OCI-LY3 (cell line): ENCODE measurements around the gene KCNMA1.

Experiments used
- EZH2phosphoT487 ChIP-seq: fragments of 200-600 bp; shearing (Covaris generic); IDR thresholded peaks from 2 replicates; pipeline ENCODE4 v1.6.1; 2018; ENCODE audit warnings: antibody characterized with exemption, mixed run types, low read depth
- TF ChIP-seq, protein P1 (sequence below): fragments of 200-600, 300-600 bp; sonication (generic); IDR thresholded peaks from 2 replicates; pipeline ENCODE4 v1.5.1; 2014; ENCODE audit warnings: antibody characterized with exemption, low read length, low read depth

DNA sequence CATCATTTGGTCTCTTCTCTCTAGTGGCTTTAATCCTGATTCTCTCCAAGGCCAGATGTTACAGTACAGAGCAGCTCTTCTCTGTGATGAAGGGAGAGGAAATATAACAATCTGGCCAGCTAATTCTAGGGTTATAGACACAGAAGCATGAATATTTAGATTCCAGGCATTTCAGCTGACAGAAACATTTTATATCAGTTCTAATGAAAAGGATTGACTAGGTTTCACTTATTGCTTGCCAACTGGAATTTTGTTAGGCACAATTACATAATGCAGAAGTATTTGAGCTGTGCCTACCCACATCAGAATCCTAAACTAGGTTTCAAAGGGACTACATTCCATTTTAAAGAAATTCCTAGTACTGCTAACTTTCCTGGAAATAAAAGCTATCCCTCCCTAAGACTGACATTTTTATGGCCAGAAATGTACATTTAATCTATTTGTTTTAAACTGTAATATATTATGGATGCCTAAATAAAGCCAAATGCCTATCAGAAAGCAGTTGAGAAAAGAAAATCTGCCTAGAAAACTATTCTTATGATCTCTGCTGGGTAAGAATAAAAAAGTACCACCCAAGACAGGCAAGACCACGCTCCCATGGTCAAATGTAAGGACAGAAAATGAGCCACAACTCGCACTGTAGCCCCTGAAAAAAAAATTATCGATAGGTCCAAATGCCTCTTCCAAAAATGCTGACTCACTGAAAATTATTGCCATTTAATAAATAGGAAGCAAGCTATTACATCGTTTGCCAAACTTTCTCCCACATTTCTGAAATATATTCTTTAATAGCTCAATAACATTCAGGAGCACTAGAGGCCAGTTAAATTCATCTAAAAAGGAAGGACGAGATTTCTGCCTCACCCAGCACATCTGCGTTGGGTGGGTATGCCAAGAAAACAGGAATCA, 498.1 kb downstream of the KCNMA1 start:
- TF ChIP-seq, protein P1, sequence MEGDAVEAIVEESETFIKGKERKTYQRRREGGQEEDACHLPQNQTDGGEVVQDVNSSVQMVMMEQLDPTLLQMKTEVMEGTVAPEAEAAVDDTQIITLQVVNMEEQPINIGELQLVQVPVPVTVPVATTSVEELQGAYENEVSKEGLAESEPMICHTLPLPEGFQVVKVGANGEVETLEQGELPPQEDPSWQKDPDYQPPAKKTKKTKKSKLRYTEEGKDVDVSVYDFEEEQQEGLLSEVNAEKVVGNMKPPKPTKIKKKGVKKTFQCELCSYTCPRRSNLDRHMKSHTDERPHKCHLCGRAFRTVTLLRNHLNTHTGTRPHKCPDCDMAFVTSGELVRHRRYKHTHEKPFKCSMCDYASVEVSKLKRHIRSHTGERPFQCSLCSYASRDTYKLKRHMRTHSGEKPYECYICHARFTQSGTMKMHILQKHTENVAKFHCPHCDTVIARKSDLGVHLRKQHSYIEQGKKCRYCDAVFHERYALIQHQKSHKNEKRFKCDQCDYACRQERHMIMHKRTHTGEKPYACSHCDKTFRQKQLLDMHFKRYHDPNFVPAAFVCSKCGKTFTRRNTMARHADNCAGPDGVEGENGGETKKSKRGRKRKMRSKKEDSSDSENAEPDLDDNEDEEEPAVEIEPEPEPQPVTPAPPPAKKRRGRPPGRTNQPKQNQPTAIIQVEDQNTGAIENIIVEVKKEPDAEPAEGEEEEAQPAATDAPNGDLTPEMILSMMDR = no peak
- no peak for TF ChIP-seq EZH2phosphoT487
